NCI-H1105 treated with DMSO at 0.1 percent for 48 hours (cell line): ENCODE measurements around the gene NUP54.

Source experiments
- DNase-seq: peaks from one replicate; lab custom pipeline; 2025; lab: John Stamatoyannopoulos, UW

Gene NUP54

GRCh38 chr4:76148142-76148865 is at the start of gene NUP54:
Gene NUP54, minus strand, starts transcription at chr4:76148397. Its CDS starts 23 bp downstream, at chr4:76148374.
- DNase-seq = peak; percentile 74

- no peak for DNase-seq
Observed at GRCh38 chr4:76197031-76197743, 49.0 kb upstream of the NUP54 start.

GRCh38 chr4:76196376-76196775 is 48.2 kb upstream of the NUP54 start:
- no peak for DNase-seq

- DNase-seq = no peak
Observed at GRCh38 chr4:76195326-76195725, 47.1 kb upstream of the NUP54 start.

GRCh38 chr4:76194325-76194724 is 46.1 kb upstream of the NUP54 start:
- DNase-seq = no peak

DNA sequence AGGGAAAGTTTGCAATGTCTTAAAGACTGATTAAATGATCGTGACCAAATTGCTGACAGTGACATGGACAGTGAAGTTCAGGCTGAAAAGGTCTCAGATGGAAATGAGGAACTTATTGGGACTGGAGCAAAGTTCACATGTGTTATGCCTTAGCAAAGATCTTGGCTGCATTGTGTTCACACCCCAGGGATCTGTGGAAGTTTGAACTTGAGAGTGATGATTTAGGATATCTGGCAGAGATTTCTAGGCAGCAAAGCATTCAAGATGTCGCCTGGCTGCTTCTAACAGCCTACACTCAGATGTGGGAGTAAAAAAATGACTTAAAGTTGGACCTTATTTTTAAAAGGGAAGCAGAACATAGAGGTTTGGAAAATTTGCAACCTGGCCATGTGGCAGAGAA is 44.0 kb upstream of the NUP54 start:
- no peak for DNase-seq

DNA sequence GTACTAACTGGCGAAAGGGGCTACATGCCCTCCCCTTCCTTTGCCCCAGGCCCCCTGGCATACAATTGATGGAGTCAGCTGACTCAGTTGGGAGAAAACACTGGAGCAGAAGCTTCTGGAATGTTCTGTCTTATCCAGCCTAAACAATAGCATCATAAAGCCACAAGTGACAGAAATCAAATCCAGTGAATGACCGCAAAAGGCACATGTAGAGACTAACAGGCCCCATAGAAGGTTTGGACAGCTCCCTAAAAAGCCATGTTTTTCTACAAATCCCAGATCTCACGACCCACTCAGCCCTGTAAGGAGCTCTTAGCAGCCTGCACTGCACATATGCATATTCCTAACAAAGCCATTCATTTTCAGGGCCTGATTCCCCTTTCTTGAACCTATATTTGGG is 40.4 kb upstream of the NUP54 start:
- no peak for DNase-seq

DNA sequence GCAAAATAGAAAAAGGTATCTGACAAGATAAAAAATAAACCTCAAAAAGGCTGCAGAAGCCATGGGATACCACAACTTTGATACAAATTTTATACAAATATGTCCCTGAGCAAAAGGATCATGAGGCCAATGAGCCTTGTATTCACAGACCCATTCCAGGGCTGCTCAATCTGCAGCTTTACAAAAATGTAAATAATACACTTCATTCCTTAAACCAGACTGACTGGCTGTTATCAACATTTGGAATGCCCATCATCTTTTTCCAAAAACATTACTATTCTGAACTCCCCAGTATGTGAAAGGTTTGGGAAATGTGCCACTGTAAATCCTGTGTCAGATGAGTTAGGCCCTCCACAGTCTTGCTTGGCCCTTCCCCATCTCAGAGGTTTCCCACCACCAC is 40.0 kb upstream of the NUP54 start:
- DNase-seq = no peak

DNA sequence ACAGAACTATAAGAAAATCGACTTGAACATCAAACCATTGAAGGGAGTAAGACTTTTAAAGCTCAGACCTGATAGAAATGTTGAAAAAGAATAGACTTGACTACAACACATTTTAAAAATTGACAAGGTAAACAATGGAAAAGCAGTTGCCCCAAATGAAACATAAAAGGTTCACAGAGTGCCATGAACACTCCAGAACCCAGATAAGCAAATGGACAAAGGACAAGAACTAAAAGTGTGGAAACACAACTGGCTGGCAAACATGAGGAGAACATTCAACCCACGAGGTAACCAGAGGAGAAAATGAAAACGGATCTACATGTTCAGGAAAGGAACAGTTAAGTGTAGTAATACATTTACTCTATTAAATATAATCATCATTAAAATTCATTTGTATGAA is 39.0 kb upstream of the NUP54 start:
- no peak for DNase-seq

GRCh38 chr4:76182463-76182862 is 34.3 kb upstream of the NUP54 start:
- DNase-seq = no peak

DNA sequence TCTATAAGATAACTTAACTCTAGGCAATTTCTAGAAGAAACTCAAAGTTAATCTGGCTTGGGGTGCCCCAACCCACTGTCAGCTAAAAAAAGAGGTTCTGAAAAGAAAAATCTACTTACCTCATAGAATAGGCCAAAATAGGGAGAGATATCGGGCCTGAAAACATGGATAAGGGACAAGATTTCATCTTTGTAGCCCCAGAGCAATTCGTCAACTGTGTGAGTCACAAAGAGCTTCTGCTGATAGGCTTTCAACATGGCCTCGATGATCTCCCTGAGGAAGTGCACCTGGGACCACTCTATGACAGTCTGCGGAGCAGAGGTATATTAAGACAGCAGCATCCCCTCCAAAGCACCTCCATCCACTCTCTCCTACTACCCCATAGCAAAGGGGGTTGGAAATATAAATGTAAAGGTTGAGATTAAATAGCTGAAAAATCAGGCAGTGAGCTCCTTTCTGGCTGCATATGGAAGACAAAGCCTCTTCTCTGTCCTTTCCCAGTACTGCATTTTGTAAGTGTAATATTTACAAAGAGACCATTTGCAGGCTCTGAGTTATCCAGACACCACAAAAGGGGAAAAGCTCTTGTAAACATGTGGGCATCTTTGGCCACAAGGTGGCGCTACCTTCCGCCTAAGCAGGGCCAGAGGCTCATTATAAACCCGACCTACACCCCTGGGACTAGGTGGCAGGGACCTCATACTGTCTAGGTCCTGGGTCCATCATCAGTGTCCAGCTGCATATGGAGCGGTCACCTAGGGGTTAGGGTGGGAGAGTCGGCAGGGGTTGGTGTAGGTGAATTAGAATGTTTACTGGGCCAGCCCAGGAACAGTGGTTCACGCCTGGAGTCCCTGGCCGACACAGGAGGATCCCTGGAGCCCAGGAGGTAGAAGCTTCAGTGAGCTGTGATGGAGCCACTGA is 31.5 kb upstream of the NUP54 start:
- DNase-seq = peak; percentile 45

DNA sequence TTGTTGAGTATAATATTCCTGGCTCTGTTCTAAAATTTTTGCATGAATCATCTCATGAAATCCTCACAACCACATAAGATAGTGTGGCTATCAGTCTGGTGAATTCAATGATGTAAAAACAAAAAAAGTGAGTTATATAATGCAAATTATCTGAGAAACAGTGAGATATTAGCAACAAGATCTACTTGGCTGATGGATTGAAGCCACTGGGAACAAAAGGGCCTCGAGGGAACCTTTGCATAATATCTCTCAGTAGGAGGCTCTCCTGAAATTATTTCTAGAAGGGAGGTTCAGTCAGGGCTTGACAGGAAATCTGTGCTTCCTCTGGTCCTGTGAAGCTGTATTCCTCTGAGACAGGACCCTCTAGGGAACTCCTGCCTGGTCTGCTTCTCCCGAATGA is 30.1 kb upstream of the NUP54 start:
- DNase-seq = no peak

- DNase-seq = no peak
Observed at GRCh38 chr4:76177709-76178108, 29.5 kb upstream of the NUP54 start.

GRCh38 chr4:76175336-76175735 is 27.1 kb upstream of the NUP54 start:
- no peak for DNase-seq

DNA sequence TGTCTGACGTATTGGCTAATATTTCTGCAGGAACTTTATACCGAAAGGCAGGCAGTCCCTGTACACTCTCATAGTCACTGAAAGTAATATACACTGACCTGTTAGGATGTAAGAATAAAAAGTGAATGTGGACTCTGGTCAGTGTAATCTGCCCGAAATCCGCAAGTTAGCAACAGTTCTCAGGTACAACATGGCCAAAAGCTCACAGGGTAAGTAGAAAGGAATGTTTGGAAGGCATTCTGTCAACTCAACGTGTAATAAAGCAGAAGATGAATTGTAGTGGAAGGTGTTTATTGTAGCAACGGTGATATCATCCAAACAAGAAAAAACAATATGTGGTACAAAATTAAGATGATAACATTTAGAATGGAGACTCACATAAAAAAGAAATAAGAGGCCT is 26.0 kb upstream of the NUP54 start:
- no peak for DNase-seq

- DNase-seq = no peak
Observed at GRCh38 chr4:76168688-76169087, 20.5 kb upstream of the NUP54 start.

- DNase-seq = no peak
Observed at GRCh38 chr4:76166480-76166879, 18.3 kb upstream of the NUP54 start.

DNA sequence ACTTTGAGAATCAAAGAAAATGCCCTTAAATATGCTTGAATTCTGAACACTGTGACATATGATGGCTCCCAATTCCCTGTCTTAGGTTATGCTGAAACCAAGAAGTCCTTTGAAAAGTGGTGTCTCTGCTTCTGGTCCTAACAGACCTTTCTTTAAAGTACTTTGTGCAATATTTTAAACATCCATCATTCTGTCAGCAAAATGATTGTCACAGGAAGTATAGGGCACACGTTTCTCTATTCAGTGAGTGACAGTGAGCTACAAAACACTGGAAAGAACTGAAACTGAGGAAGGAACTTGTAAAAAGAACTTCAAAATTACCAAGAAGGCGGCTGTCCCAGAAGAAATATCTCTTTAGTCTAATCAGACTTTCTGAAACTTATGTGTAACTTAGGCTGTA is 12.2 kb upstream of the NUP54 start:
- DNase-seq = no peak

DNA sequence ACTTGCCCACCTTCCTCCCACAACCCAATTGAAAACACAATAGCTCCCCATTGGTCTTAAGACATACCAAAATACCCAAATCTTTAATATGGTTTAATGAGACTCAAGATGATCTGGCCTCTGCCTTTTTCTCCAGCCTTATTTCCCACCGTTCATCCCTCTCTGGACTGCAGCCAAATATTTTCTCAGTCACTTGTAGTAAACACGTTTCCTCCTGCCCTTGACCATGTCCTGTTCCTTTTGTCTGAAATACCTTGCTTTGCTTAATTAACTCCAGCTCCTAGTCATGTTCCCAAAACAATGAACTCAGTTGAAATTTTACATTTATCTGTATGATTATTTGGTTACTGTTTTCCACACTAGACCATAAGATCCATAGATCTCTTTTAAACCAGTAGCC is 8.4 kb upstream of the NUP54 start:
- peak; percentile 10 for DNase-seq

DNA sequence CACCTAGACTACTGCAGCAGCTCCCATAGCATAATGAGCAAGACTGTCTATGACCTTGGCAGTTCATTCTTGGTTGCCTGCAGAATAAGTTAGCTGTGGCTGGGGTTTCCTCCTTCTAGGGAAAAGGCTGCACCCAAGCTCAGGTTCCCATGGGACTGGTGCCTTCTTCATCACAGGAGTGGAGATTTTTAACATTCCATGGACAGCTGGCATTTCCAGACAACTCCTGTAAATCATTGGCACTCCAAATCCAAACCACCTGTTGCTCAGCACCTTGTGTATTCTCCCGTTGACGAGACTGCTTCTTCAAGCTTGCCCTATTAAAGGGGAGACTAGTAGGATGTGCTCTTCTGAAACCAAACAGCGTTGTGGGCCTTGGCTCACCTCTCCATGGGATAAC is 7.8 kb upstream of the NUP54 start:
- DNase-seq = no peak

GRCh38 chr4:76153356-76153755 is 5.2 kb upstream of the NUP54 start:
- no peak for DNase-seq

DNA sequence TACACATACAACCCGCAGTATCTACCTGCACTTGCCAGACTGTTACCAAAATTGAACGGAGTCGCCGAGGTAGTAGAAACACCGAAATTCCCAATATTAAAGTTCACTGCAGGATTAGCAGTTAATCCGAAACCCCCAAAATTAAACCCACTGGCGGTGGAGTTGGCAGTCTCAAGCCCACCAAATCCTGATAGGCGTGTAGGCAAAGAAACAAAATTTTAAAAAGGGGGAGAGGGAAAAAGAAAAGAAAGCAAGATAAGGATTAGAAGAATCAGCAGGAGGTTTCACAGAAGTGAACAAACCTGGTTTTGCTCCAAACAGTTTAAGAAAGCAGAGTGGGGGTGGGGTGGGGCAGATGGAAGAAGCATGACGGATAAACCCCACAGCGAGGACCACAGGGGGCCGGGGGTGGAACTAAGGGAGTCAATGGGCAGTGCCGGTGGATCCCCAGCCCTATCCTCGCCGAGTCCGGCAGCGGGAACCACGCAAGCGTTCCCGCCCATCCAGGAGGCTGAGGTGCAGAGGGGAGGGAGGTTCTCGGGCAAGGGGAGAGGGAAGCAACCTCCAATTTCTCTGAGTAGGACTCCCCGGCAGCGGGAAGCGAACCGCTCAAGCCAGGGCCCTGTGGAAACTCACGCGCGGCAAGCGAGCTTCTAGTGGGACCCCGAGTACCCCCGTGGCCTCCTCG is 599 bp downstream of the NUP54 start:
- peak; percentile 34 for DNase-seq
